ENCODE measurements around the gene SNRPA. TPM values are rescaled to one million over a fixed set of nuclear protein-coding genes. Genes with fewer than 3 reads are reported as not detected.
A peak's percentile ranks its signal among the peaks of the same experiment; 100 is the strongest.

Gene SNRPA
- total and polyA plus RNA-seq, 2 of the 13 experiments (the other 11 are each of a cell fraction or from before 2014, with no cell fraction given), result 59.6 to 162 TPM

DNA sequence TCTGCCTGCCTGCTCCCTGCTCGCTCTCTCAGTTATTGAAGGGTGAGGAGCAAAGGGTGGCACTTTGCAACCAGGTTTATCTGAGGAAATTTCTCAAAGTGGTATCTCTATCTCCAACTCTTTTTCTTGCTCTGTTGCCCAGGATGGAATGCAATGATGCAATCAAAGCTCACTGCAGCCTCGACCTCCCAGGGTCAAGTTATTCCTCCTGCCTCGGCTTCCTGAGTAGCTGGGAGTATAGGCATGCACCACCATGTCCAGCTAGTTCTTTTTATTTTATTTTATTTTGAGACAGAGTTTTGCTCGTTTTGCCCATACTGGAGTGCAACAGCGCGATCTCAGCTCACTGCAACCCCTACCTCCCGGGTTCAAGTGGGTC, 5.6 kb upstream of the SNRPA start (continued):
- TF ChIP-seq TERF1 (CRISPR knock-in tag; IDR thresholded peaks at IDR 0.05), result no peak
- TF ChIP-seq, protein P1, sequence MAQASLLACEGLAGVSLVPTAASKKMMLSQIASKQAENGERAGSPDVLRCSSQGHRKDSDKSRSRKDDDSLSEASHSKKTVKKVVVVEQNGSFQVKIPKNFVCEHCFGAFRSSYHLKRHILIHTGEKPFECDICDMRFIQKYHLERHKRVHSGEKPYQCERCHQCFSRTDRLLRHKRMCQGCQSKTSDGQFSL (CRISPR knock-in tag; IDR thresholded peaks at IDR 0.05), result no peak
- TF ChIP-seq ZNF878 (CRISPR knock-in tag; IDR thresholded peaks at IDR 0.05), result peak; percentile 78; the same call in 1 of the 2 replicates
- 0 out of 2 replicates have a peak, but pooled peaks have one; percentile 21 for TF ChIP-seq TGIF2 (CRISPR knock-in tag; IDR thresholded peaks at IDR 0.05)
- no peak for TF ChIP-seq MTA1 (CRISPR knock-in tag; IDR thresholded peaks at IDR 0.05; ENCODE audit: borderline replicate concordance)
- TF ChIP-seq MYC (CRISPR knock-in tag; IDR thresholded peaks at IDR 0.05; ENCODE audit: borderline replicate concordance), result no peak
- TF ChIP-seq, protein P2, sequence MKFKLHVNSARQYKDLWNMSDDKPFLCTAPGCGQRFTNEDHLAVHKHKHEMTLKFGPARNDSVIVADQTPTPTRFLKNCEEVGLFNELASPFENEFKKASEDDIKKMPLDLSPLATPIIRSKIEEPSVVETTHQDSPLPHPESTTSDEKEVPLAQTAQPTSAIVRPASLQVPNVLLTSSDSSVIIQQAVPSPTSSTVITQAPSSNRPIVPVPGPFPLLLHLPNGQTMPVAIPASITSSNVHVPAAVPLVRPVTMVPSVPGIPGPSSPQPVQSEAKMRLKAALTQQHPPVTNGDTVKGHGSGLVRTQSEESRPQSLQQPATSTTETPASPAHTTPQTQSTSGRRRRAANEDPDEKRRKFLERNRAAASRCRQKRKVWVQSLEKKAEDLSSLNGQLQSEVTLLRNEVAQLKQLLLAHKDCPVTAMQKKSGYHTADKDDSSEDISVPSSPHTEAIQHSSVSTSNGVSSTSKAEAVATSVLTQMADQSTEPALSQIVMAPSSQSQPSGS (CRISPR knock-in tag; IDR thresholded peaks at IDR 0.05), result 0 out of 2 replicates have a peak, but pooled peaks have one; percentile 37
- no peak for TF ChIP-seq PHF5A (CRISPR knock-in tag; IDR thresholded peaks at IDR 0.05; ENCODE audit: low read depth, unreplicated experiment)
- peak; percentile 87 for TF ChIP-seq CEBPB (IDR thresholded peaks at IDR 0.05; ENCODE audit: borderline replicate concordance, low read depth, low read length)
- TF ChIP-seq ZNF275 (CRISPR knock-in tag; IDR thresholded peaks at IDR 0.05; ENCODE audit: borderline replicate concordance), result no peak
- no peak for TF ChIP-seq ZNF775 (CRISPR knock-in tag; IDR thresholded peaks at IDR 0.05; ENCODE audit: borderline replicate concordance)
- TF ChIP-seq ARNT (IDR thresholded peaks at IDR 0.05), result no peak
- TF ChIP-seq ZMAT5 (CRISPR knock-in tag; IDR thresholded peaks at IDR 0.05; ENCODE audit: borderline replicate concordance, low read depth), result no peak
- TF ChIP-seq ZNF619 (CRISPR knock-in tag; IDR thresholded peaks at IDR 0.05), result 0 out of 2 replicates have a peak, but pooled peaks have one; percentile 34
- peak; percentile 51 for TF ChIP-seq GATAD2A (CRISPR knock-in tag; IDR thresholded peaks at IDR 0.05)
- TF ChIP-seq THYN1 (CRISPR knock-in tag; IDR thresholded peaks at IDR 0.05; ENCODE audit: borderline replicate concordance, low read depth), result no peak
- TF ChIP-seq MEF2D (CRISPR knock-in tag; IDR thresholded peaks at IDR 0.05), result no peak
- TF ChIP-seq SATB2 (CRISPR knock-in tag; IDR thresholded peaks at IDR 0.05), result no peak
- 0 out of 4 replicates have a peak, but pooled peaks of 1 of the 2 experiments have one; percentile 30 for TF ChIP-seq NR2F1 (CRISPR knock-in tag; IDR thresholded peaks at IDR 0.05)
- TF ChIP-seq GATA4 (IDR thresholded peaks at IDR 0.05; ENCODE audit: borderline replicate concordance, low read depth), result no peak
- no peak for TF ChIP-seq ZFP91 (CRISPR knock-in tag; IDR thresholded peaks at IDR 0.05; ENCODE audit: borderline replicate concordance)
- peak; percentile 52 for TF ChIP-seq NR2F6 (IDR thresholded peaks at IDR 0.05)
- TF ChIP-seq NR2F6 (CRISPR knock-in tag; IDR thresholded peaks at IDR 0.05), result 0 out of 2 replicates have a peak, but pooled peaks have one; percentile 53
- no peak for TF ChIP-seq ZNF589 (CRISPR knock-in tag; conservative IDR thresholded peaks at IDR 0.05)
- no peak for TF ChIP-seq ZNF441 (CRISPR knock-in tag; IDR thresholded peaks at IDR 0.05; ENCODE audit: borderline replicate concordance)

All from HepG2 (cell line).